NCI-H345 treated with DMSO at 0.1 percent for 48 hours (cell line): ENCODE measurements around the gene MTREX.

Experiments
- DNase-seq: peaks from one replicate; lab custom pipeline; 2025; ENCODE audit not compliant: unreplicated experiment; lab: John Stamatoyannopoulos, UW

MTREX gene

DNA sequence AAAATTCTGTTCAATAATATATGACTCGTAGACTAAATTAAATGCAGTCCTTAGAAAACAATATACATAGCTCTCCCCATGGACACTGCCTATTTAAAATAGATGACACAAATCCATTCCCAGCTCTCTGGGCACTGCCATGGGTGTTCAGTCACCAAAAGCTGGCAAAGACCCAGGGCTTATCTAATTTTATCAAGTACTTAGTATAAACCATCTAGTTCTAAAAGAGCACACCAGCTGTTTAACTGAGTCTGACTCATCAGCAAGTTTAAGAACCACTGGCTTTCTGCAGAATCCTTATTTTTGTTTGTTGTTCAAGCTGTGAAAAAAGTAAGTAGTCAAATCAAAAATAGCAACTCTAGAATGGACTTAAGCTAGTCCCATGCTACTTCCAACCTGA lies 119.4 kb downstream of the MTREX start:
- DNase-seq, result no peak

GRCh38 chr5:55429221-55429612 lies 121.4 kb downstream of the MTREX start:
- DNase-seq, result no peak

GRCh38 chr5:55429613-55430253 lies 121.9 kb downstream of the MTREX start:
- peak; percentile 49 for DNase-seq

DNA sequence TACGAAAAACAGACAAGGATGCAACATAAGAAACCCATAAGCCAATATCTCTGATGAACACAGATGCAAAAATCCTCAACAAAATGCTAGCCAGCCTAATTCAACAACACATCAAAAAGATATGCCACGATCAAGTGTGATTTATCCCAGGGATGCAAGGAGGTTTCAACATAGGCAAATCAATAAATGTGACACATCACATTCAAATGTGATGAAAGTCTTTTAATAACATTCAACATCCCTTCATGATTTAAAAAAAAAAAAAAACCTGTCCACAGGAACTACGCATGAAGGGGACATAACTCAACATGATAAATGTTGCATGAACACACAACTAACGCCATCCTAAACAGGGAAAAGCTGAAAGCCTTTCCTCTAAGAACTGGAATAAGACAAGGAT lies 124.8 kb downstream of the MTREX start:
- DNase-seq, result no peak

DNA sequence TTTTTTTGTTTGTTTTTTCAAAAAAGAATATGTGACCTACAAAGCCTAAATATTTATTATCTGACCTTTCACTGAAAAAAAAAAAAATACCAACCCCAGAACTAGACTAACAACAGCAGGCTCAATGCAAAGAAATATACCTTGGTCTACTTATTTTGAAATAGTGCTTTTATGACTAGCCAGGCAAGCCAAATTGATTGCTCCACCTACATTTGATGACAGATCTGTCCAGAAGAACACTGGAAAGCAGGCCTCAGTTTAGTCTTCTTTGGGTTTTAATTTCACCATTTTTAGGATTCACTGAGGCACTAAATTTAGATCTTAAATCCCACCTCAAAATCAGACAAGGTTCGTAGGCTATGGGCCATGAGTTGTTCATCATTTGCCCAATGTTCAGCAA lies 129.7 kb downstream of the MTREX start:
- DNase-seq, result no peak

- DNase-seq, result no peak
These were observed 130.0 kb downstream of the MTREX start for GRCh38 chr5:55437859-55438206.

DNA sequence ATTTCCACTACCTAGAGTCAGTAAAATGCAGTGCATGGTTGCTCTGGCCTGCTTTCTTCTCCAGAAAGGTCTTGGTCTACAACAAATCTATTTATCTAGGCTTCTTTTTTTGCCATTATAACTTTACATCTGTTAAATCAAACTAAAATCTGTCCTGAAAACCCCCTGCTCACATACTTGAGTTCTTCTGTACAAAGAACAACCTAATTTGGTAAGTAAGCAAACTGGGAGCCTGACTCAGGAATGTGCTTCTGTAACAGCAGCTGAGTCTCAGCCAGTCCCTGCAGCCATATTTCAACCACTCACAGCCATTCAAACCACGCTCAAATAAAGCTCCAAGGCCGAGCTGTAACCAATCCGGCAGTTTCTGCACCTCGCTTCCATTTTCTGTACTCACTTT lies 131.2 kb downstream of the MTREX start:
- no peak for DNase-seq

- DNase-seq, result no peak
These were observed 132.4 kb downstream of the MTREX start for GRCh38 chr5:55440188-55440646.

- DNase-seq, result peak; percentile 53
These were observed 133.4 kb downstream of the MTREX start for GRCh38 chr5:55441107-55441771.

DNA sequence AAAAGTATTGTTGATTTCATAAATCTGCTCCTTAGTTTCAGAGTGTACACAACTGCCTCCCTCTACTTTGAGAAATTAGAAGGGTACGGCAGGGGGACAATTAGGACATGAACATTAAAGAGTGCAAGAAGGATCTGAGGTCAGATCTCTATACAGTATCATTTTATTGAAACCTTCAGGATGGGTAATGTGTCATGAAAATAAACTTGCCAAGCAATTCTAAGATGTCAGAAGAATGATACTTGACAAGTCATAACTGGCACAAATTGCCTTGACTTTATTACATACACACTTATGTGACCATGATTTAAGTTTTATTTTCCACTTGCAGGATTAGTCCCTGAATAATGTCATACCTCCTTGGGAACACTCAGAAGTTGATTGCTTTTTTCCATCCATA lies 134.2 kb downstream of the MTREX start:
- DNase-seq, result no peak

GRCh38 chr5:55445791-55446190 lies 138.0 kb downstream of the MTREX start:
- DNase-seq, result no peak

DNA sequence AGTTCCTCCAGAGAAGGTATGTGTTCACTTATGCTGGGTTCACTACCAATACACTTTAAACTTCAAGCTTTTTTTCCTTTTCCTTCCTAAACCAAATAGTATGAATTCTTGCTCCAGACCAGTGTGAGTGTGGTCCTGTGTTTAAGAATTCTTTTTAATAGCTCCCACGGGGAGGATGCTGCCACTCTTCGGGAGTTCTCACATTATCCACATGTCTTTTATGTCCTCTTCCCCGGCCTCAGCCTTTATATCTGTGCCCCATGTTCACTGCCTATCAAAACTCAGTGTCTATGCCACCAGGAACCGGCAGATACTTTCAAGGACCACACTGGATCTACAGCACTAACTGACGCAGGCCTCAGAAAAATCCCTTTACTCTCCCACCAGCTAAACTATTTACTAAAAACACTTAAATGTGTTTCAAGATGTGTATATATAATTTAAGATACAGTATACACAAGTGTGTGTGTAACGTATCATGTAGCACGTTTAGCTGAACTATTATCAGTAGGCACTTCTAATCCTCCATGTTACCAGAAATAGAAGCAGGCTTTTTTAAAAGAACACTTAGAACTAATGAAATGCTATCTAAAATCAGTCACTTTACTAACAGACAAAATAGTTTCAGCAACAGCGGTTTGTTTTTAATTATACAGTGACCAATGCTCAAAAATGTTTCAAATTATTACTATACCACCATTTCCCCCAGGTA lies 139.0 kb downstream of the MTREX start:
- DNase-seq, result no peak

DNA sequence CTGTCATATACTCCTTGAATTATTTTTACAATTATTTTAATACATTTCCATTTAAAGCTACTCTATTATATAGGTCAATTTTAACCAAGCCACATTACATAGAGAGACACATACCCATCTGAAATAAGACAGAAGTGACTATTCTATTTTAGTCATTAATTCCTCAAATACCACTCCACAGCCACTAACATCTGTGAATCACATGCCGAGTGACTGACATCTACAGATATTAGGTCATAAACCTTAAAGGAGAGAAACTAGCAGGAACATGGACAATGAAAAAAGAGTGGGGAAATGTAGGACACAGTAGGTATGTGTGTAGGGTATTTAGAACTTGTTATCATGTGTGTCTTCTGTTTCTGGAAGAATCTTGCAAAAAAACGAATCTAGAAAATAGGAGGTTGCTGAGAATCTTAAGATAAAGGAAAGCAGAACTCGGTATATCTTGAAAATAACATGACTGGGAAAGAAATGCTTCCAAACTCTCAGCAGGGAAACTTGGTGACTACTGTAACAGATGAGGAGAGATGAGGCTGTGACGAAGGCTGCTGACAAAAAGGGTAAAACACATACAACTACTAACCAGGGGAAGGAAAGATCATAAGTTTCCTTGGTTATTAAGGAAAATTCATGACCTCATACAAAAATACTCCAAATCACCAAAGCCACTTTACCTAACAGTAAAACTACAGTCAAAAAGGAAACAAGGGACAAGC lies 142.4 kb downstream of the MTREX start:
- no peak for DNase-seq

DNA sequence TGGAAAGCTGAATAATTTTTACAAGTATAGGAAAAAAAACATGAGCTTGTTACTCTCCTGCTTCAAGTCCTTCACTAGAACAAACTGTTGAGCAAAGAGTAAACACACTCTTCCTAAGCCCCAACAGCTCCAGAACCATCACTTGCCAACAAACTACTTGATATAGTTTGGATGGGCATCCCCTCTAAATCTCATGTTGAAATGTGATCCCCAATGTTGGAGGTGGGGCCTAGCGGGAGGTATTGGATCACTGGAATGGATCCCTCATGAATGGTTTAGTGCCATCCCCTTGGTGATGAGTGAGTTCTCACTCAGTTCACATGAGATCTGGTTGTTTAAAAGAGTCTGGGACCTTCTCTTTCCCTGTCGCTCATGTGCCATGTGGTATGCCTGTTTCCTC lies 144.2 kb downstream of the MTREX start:
- no peak for DNase-seq

GRCh38 chr5:55453211-55453610 lies 145.4 kb downstream of the MTREX start:
- DNase-seq, result no peak

GRCh38 chr5:55454282-55454681 lies 146.5 kb downstream of the MTREX start:
- no peak for DNase-seq

DNA sequence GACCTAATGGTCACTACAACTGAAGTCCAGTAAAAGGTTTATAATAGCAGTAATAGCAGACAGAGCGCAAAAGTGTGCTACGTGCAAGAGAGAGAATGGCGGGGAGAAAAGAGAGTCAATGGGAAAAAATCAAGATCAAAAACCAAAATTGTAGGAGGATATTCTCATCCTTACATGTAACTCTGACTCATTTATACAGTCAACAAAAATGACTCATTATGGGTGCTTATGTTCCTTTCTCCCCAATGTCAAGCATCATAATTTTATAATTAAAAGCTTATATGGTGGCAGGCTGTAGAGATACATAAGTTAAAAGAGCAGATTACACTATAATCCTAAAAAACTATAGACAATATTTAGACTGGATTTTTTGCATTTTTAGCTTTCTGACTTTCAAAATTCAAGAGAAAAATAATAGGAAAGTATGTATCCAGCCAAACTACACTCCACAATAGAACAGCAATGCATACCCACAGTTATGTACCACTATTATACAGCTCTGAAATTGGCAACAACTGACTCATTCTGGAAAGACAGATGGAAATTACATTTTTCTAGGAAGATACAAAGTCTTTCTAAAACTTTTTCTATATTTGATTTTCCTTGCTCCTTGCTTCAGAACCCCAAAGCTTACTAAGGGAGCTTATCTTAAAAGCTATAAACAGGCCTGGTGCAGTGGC lies 148.6 kb downstream of the MTREX start:
- DNase-seq, result no peak

- DNase-seq, result no peak
These were observed 151.8 kb downstream of the MTREX start for GRCh38 chr5:55459572-55459971.

DNA sequence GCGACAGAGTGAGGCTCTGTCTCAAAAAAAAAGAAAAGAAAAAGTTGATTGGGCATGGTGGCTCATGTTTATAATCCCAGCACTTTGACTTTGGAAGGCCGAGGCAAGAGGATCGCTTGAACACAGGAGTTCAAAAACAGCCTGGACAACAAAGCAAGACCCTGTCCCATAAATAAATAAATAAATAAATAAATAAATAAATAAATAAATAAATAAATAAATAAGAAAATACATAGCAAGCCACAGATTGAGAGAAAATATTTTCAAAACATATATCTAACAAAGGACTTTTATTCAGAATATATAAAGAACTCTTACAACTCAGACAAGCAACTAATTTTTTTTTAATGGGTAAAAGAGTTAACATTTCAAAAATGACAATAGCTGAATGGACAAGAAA lies 155.8 kb downstream of the MTREX start:
- no peak for DNase-seq

DNA sequence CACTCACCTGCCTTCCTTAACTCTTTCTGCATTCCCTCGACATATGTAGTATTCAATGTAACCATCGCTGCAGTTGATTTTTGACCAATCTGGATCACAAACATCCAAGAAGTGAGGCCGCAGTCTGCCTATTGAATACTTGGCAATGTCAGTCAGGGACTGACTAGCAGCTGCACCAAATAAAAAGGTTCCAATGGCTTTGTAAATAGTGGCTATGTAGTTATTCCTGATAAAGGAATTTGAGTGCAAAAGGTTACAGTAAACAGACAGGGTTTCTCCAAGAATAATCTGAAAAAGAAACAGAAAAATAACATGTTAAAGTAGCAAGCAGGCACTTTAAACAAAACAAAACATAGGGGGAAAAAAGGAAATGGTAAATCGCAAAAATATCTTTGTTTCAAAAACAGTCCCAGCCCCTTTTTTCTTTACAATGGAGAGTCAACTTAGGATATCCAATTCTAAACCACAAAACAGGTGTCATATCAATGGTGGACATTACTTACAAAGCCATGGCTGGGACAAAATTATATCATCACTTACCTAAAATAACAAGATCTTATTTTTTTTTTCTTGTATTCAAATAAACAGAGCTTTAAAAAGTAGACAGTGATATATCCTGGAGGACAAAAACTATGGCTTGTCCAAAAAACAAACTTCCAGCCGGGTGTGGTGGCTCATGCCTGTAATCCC lies 160.2 kb downstream of the MTREX start:
- DNase-seq, result no peak

DNA sequence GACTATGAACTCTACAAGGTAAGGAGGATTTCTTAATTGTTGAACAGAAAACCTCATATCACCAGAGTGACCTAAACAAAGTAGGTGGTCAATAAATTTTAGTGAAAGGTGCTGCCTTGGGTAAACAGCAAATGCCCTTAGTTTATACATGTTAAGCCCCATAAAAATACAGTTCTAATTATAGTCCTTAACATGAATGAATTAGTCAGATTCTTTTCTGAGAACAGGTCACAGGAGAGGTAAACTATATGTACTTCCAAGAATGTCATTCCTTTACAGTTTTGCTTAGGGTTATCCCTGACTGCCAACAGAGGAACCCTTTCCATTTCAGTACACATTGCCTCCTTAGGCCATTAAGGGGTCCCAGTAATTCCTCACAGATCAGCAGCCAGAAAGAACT lies 162.1 kb downstream of the MTREX start:
- DNase-seq, result no peak
